Measurements from ENCODE around the gene NDUFC2.

The NDUFC2 gene

DNA sequence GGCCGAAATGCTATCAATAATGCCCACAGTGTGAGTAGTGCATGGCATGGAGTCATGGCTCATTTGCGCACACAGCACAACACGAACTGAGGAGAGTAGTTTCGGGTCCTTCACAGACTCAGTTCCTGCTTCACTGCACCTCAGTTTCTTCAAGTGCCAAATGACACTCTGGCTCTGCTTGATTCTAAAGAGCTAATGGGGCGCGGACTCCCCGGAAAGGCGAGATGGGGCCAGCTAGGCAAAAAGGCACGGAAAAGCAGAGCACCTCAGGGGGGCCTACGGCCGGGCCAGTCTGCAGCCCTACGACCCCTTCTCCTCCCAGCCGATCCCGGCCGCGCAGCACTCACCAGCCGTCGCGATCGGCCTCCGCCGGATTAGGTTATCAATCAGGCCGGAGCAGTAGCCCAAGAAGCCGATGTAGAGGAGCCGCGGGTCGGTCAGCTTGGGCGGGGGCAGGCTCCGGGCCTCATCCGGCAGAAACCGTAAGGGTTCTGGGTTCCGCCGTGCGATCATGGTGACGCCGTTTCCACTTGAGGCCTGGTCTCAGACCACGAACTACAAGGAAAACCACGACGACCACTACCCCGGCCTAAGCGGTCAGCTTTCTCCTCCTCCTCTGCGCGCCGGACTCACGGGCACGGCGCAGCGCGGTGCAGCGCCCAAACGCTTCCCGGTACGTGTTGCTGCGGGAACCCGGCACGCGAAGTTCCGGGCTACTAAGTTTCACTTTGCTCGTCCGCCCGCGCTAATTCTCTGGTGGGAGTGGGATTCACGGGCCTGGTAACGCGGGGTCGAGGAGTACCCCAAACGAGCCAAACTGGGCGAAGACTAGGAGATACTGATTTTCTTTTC, at the start of gene NDUFC2:
NDUFC2 (minus strand) TSS at position 631 of the 852 bp plus-strand sequence; CDS start at position 513, 118 bp downstream.
- DNase-seq (ENCODE audit: extremely low read depth, low read depth), result peak; percentile 62

DNA sequence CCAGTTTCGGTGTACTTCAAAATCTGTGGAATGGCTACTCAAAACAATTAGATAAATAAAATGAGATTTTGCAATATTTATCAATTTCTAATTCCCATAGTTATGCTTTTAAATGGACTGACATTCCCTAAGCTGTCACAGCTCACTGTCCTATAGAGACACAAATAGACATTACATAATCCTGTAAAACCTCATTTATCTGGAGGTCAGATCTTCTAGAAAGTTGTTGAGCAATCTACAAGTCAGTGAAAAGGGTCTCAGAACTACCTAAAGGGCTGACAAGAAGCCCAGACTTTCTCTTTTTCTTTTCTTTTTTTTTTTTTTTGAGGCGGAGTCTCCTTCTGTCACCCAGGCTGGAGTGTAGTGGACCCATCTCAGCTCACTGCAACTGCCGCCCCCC, 47.7 kb upstream of the NDUFC2 start:
- TF ChIP-seq, protein P1, sequence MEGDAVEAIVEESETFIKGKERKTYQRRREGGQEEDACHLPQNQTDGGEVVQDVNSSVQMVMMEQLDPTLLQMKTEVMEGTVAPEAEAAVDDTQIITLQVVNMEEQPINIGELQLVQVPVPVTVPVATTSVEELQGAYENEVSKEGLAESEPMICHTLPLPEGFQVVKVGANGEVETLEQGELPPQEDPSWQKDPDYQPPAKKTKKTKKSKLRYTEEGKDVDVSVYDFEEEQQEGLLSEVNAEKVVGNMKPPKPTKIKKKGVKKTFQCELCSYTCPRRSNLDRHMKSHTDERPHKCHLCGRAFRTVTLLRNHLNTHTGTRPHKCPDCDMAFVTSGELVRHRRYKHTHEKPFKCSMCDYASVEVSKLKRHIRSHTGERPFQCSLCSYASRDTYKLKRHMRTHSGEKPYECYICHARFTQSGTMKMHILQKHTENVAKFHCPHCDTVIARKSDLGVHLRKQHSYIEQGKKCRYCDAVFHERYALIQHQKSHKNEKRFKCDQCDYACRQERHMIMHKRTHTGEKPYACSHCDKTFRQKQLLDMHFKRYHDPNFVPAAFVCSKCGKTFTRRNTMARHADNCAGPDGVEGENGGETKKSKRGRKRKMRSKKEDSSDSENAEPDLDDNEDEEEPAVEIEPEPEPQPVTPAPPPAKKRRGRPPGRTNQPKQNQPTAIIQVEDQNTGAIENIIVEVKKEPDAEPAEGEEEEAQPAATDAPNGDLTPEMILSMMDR (IDR thresholded peaks at IDR 0.05; ENCODE audit: low read depth, low read length), result no peak
- DNase-seq (ENCODE audit: extremely low read depth, low read depth), result no peak

More for the DNA sequence above, at the start of gene NDUFC2:
- TF ChIP-seq, protein P1 (IDR thresholded peaks at IDR 0.05; ENCODE audit: low read depth, low read length), result no peak

DNA sequence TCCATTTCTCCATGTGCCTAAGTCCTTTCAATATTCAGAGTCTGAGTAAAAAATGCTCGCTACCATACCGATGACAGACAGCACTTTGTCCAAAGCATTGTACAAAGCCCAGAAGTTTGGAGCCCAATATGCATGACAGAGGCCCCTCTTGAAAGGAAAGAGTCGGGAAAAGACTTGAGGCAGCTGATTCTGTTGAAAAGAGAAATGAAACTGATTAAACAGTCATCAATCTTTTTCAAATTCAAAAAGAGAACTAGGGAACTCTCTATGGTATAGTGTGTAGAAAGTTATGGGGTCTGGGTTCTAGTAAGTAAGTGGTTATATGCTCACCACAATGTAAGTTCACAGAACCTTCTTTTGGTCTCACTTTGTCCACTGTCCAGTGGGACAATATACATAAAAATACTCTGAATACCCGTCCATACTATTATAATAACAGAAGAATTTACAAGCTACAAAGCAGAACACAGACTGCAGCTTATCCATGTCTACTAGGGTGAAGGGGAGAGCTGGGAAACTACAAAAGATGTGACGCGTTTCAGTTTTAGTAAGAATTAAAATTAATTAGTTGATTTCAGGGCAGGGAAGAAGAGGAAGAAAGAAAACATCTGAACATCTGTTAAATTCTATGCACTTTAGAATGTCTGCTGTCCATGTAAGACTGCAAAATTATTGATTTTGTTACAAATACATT, 33.1 kb upstream of the NDUFC2 start:
- no peak for DNase-seq (ENCODE audit: extremely low read depth, low read depth)
- TF ChIP-seq, protein P1 (IDR thresholded peaks at IDR 0.05; ENCODE audit: low read depth, low read length), result no peak

DNA sequence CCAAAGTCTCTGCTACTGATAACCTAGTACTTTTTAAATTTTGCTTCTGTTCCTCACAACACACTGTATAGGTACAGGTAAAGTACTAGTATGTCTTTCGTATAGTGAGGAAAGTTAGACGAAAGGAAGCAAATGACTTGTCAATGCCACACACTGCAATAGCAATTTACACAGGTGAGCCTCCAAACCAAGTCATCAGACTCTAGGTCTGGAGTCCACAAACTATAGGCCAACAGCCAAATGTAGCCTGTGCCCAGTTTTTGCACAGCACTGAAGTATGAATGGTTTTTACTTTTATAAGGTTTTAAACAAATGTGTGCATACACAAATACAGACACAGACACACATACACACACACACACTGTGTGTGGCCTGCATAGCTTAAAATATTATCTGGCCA, 31.6 kb upstream of the NDUFC2 start:
- DNase-seq (ENCODE audit: extremely low read depth, low read depth), result no peak
- TF ChIP-seq, protein P1 (IDR thresholded peaks at IDR 0.05; ENCODE audit: low read depth, low read length), result no peak

DNA sequence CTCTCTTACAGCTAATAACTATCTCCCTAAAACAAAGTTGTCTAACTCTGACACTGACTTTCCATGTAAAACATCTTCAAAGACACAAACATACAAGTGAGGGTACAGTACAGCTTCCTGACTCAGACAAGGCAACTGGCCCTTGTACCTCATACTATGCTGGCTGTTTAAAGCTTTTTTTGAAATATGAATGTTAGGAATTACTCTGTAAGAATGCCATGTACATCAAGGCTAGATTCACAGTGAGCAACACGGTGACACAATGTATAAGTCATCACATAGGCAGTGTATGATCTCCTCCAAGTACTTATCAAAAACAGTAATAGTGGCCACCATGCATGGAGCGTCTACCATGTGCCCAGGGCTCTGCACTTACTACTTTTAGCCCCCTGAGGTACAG, 31.2 kb upstream of the NDUFC2 start:
- TF ChIP-seq, protein P1 (IDR thresholded peaks at IDR 0.05; ENCODE audit: low read depth, low read length), result no peak
- DNase-seq (ENCODE audit: extremely low read depth, low read depth), result no peak

- TF ChIP-seq, protein P1 (IDR thresholded peaks at IDR 0.05; ENCODE audit: low read depth, low read length), result no peak
- no peak for DNase-seq (ENCODE audit: extremely low read depth, low read depth)
Measured at GRCh38 chr11:78110351-78110750, 30.7 kb upstream of the NDUFC2 start.
